ENCODE results near the gene APLP2. TPM values are rescaled to one million over a fixed set of nuclear protein-coding genes. Genes with fewer than 3 reads are reported as not detected.
"Not testable (repeated sequence)": the region's sequence is repeated elsewhere in the genome, so short reads cannot be mapped to it uniquely, and the experiment has no call there.

APLP2 gene
- total and polyA plus RNA-seq, 9 donors = 198 to 466 (median 251) TPM

DNA sequence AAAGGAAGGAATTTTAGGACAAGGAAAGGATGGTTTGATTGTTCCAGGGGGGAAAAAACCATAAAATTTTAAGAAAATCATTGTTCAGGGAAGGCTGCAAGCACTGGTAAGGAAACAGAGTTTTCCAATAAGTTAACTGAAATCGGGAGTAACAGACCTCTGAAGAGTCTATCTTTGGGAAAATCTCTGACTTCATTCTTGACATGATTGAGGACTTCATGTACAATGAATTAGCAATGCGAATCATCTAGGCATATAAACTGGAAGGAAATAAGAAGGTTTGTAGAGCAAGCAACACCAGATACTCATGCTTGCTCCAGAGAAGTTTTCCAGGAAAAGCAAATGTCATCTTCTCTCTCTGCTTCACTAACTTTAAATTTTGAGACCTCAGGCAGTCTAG is 18.5 kb downstream of the APLP2 start:
- Histone ChIP-seq H3K27me3 (no peaks in the 10 kb centered on the region), H3K4me3 (no peak overlapping the region), H3K36me3 (no peaks in the 10 kb centered on the region), H3K27ac (no peak overlapping the region), H3K4me1 (ENCODE audit: insufficient read depth) (peaks cover 1% of the 10 kb centered on the region), H3K9me3 (no peaks in the 10 kb centered on the region)
- intact Hi-C loops (cut with DNase I) = no loop called here
- TF ChIP-seq EP300 (IDR thresholded peaks at IDR 0.05) (no peak), POLR2A (IDR thresholded peaks at IDR 0.05) (no peak)
- TF ChIP-seq, protein P1, sequence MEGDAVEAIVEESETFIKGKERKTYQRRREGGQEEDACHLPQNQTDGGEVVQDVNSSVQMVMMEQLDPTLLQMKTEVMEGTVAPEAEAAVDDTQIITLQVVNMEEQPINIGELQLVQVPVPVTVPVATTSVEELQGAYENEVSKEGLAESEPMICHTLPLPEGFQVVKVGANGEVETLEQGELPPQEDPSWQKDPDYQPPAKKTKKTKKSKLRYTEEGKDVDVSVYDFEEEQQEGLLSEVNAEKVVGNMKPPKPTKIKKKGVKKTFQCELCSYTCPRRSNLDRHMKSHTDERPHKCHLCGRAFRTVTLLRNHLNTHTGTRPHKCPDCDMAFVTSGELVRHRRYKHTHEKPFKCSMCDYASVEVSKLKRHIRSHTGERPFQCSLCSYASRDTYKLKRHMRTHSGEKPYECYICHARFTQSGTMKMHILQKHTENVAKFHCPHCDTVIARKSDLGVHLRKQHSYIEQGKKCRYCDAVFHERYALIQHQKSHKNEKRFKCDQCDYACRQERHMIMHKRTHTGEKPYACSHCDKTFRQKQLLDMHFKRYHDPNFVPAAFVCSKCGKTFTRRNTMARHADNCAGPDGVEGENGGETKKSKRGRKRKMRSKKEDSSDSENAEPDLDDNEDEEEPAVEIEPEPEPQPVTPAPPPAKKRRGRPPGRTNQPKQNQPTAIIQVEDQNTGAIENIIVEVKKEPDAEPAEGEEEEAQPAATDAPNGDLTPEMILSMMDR (IDR thresholded peaks at IDR 0.05) = no peak
- 83 to 86% (median 86%) methylated on average over 2 of the region's 2 CpGs for WGBS, 3 donors
- DNase-seq = no peak

GRCh38 chr11:130088919-130089673 is 19.4 kb downstream of the APLP2 start:
- DNase-seq = no peak
- peaks cover 1% of the 10 kb centered on the region for H3K4me1 ChIP-seq (ENCODE audit: insufficient read depth)
- H3K36me3 ChIP-seq = no peaks in the 10 kb centered on the region
- no peak overlapping the region for H3K27ac ChIP-seq
- no peaks in the 10 kb centered on the region for H3K27me3 ChIP-seq
- H3K4me3 ChIP-seq = no peak overlapping the region
- H3K9me3 ChIP-seq = no peaks in the 10 kb centered on the region
- TF ChIP-seq, protein P1 (IDR thresholded peaks at IDR 0.05) = no peak
- TF ChIP-seq EP300 (IDR thresholded peaks at IDR 0.05) (no peak), POLR2A (IDR thresholded peaks at IDR 0.05) (no peak)
- 65 to 75% (median 72%) methylated on average over 9 of the region's 9 CpGs for WGBS, 3 donors
- intact Hi-C loops (cut with DNase I) = no loop called here

GRCh38 chr11:130089674-130090073 is 20.0 kb downstream of the APLP2 start:
- H3K36me3 ChIP-seq = no peaks in the 10 kb centered on the region
- DNase-seq = no peak
- 93 to 99% (median 96%) methylated on average over 5 of the region's 5 CpGs for WGBS, 3 donors
- H3K27ac ChIP-seq = no peak overlapping the region
- no peaks in the 10 kb centered on the region for H3K9me3 ChIP-seq
- intact Hi-C loops (cut with DNase I) = no loop called here
- H3K4me1 ChIP-seq (ENCODE audit: insufficient read depth) = peaks cover 1% of the 10 kb centered on the region
- no peak overlapping the region for H3K4me3 ChIP-seq
- H3K27me3 ChIP-seq = no peaks in the 10 kb centered on the region
- TF ChIP-seq EP300 (IDR thresholded peaks at IDR 0.05) (no peak), POLR2A (IDR thresholded peaks at IDR 0.05) (no peak)
- TF ChIP-seq, protein P1 (IDR thresholded peaks at IDR 0.05) = no peak

DNA sequence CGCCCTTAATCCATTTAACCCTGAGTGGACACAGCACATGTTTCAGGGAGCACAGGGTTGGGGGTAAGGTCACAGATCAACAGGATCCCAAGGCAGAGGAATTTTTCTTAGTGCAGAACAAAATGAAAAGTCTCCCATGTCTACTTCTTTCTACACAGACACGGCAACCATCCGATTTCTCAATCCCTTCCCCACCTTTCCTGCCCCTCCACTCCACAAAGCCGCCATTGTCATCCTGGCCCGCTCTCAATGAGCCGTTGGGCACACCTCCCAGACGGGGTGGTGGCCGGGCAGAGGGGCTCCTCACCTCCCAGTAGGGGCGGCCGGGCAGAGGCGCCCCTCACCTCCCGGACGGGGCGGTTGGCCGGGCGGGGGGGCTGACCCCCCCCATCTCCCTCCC is 20.8 kb downstream of the APLP2 start:
- H3K9me3 ChIP-seq; H3K4me1 ChIP-seq (ENCODE audit: insufficient read depth); H3K4me3 ChIP-seq; H3K36me3 ChIP-seq; H3K27ac ChIP-seq; intact Hi-C loops (cut with DNase I); H3K27me3 ChIP-seq; DNase-seq: not testable (repeated sequence)
- WGBS, 3 donors = 97 to 98% (median 98%) methylated on average over 15 to 16 of the region's 16 CpGs

GRCh38 chr11:130091169-130091568 is 21.5 kb downstream of the APLP2 start:
- H3K27ac ChIP-seq; DNase-seq; H3K36me3 ChIP-seq; H3K4me1 ChIP-seq (ENCODE audit: insufficient read depth); intact Hi-C loops (cut with DNase I); H3K27me3 ChIP-seq; H3K9me3 ChIP-seq; H3K4me3 ChIP-seq: not testable (repeated sequence)
- WGBS, 3 donors = 96% methylated on average over 26 of the region's 36 CpGs; no CpG with 5 or more reads in 2 of the 3 donors
